ENCODE measurements around the gene DDX31.

DDX31 gene

GRCh38 chr9:132584601-132585560 lies 84.9 kb downstream of the DDX31 start:
- H3K4me3 ChIP-seq (ENCODE audit: low read depth, low read length), result no peak overlapping the region
- no peak for DNase-seq (ENCODE audit: low read depth)
- TF ChIP-seq CTCF (IDR thresholded peaks at IDR 0.05; ENCODE audit: control insufficient read depth, extremely low read depth, insufficient read depth), result no peak

GRCh38 chr9:132583584-132584304 lies 86.0 kb downstream of the DDX31 start:
- no peak for TF ChIP-seq CTCF (IDR thresholded peaks at IDR 0.05; ENCODE audit: control insufficient read depth, extremely low read depth, insufficient read depth)
- DNase-seq (ENCODE audit: low read depth), result no peak
- H3K4me3 ChIP-seq (ENCODE audit: low read depth, low read length), result no peak overlapping the region

GRCh38 chr9:132582786-132583583 lies 86.8 kb downstream of the DDX31 start:
- no peak overlapping the region for H3K4me3 ChIP-seq (ENCODE audit: low read depth, low read length)
- no peak for DNase-seq (ENCODE audit: low read depth)
- no peak for TF ChIP-seq CTCF (IDR thresholded peaks at IDR 0.05; ENCODE audit: control insufficient read depth, extremely low read depth, insufficient read depth)

GRCh38 chr9:132582276-132582785 lies 87.5 kb downstream of the DDX31 start, which contains the start of gene BARHL1:
Gene BARHL1 (plus strand): TSS chr9:132582606. CDS start chr9:132582798, 192 bp downstream.
- TF ChIP-seq CTCF (IDR thresholded peaks at IDR 0.05; ENCODE audit: control insufficient read depth, extremely low read depth, insufficient read depth), result no peak
- H3K4me3 ChIP-seq (ENCODE audit: low read depth, low read length), result no peak within 1 kb of the TSS
- no peak for DNase-seq (ENCODE audit: low read depth)

- no peak for TF ChIP-seq CTCF (IDR thresholded peaks at IDR 0.05; ENCODE audit: control insufficient read depth, extremely low read depth, insufficient read depth)
- no peak for DNase-seq (ENCODE audit: low read depth)
- H3K4me3 ChIP-seq (ENCODE audit: low read depth, low read length), result no peak overlapping the region
Measured at GRCh38 chr9:132579427-132579798, 90.4 kb downstream of the DDX31 start.

GRCh38 chr9:132578367-132578932 lies 91.3 kb downstream of the DDX31 start:
- DNase-seq (ENCODE audit: low read depth), result no peak
- H3K4me3 ChIP-seq (ENCODE audit: low read depth, low read length), result no peak overlapping the region
- TF ChIP-seq CTCF (IDR thresholded peaks at IDR 0.05; ENCODE audit: control insufficient read depth, extremely low read depth, insufficient read depth), result no peak

Measured in LNCaP clone FGC (cell line).